ENCODE data around the gene AKAP8L. TPM values are rescaled to one million over a fixed set of nuclear protein-coding genes. Genes with fewer than 3 reads are reported as not detected.

Gene AKAP8L
- total and polyA plus RNA-seq, 11 donors, result 43.3 to 72.2 (median 60.1) TPM

- Histone ChIP-seq H3K9me3 (no peaks in the 10 kb centered on the region), H3K27ac (no peak overlapping the region), H3K36me3 (peaks cover 0 to 23% (median 0%) of the 10 kb centered on the region in 9 donors), H3K4me1 (peaks cover 3 to 30% (median 12%) of the 10 kb centered on the region in 12 donors), H3K4me3 (no peak overlapping the region), H3K27me3 (peaks cover 12 to 46% (median 27%) of the 10 kb centered on the region in 9 donors)
- WGBS, 4 donors, result 88 to 93% (median 91%) methylated on average over 9 of the region's 9 CpGs
- DNase-seq (no peak), ATAC-seq (no peak)
- intact Hi-C loops (cut with DNase I), result loop anchor here in 6 of 10 donors (5.0 to 10.0 kb wide), 3 partner anchors 99 to 279 kb away; no protein-coding TSS in a partner anchor
- TF ChIP-seq, protein P1, sequence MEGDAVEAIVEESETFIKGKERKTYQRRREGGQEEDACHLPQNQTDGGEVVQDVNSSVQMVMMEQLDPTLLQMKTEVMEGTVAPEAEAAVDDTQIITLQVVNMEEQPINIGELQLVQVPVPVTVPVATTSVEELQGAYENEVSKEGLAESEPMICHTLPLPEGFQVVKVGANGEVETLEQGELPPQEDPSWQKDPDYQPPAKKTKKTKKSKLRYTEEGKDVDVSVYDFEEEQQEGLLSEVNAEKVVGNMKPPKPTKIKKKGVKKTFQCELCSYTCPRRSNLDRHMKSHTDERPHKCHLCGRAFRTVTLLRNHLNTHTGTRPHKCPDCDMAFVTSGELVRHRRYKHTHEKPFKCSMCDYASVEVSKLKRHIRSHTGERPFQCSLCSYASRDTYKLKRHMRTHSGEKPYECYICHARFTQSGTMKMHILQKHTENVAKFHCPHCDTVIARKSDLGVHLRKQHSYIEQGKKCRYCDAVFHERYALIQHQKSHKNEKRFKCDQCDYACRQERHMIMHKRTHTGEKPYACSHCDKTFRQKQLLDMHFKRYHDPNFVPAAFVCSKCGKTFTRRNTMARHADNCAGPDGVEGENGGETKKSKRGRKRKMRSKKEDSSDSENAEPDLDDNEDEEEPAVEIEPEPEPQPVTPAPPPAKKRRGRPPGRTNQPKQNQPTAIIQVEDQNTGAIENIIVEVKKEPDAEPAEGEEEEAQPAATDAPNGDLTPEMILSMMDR (IDR thresholded peaks at IDR 0.05), result no peak
- TF ChIP-seq POLR2A (IDR thresholded peaks at IDR 0.05), result no peak
Measured at GRCh38 chr19:15455996-15456395, 37.2 kb upstream of the AKAP8L start.

- intact Hi-C loops (cut with DNase I), result loop anchor here in 6 of 10 donors (2.0 to 10.0 kb wide), 6 partner anchors 77 to 189 kb away; partner anchors contain the start of genes AKAP8 (in 1 of the 6) and BRD4 (in 1 of the 6)
- peaks cover 12 to 46% (median 27%) of the 10 kb centered on the region in 9 donors for H3K27me3 ChIP-seq
- DNase-seq (peak in 1 of 5 donors; percentile 10), ATAC-seq (no peak)
- H3K36me3 ChIP-seq, result peaks cover 0 to 23% (median 0%) of the 10 kb centered on the region in 9 donors
- H3K27ac ChIP-seq, result no peak overlapping the region
- no peak for TF ChIP-seq POLR2A (IDR thresholded peaks at IDR 0.05)
- TF ChIP-seq, protein P1 (IDR thresholded peaks at IDR 0.05), result peak in 4 of 12 donors; percentile 9 to 15 (median 13)
- H3K4me3 ChIP-seq, result no peak overlapping the region
- 79 to 86% (median 82%) methylated on average over 15 to 17 of the region's 17 CpGs for WGBS, 4 donors
- H3K9me3 ChIP-seq, result no peaks in the 10 kb centered on the region
- H3K4me1 ChIP-seq, result peaks cover 3 to 33% (median 14%) of the 10 kb centered on the region in 12 donors
Measured at GRCh38 chr19:15453906-15454860, 35.4 kb upstream of the AKAP8L start.

GRCh38 chr19:15453091-15453578, 34.3 kb upstream of the AKAP8L start:
- Histone ChIP-seq H3K4me3 (peak overlapping the region; percentile 21 to 65 (median 52)), H3K27ac (peak overlapping the region in 11 of 12 donors; percentile 44 to 81 (median 60))
- DNase-seq, result peak in 3 of 5 donors; percentile 11 to 71 (median 55)

More at GRCh38 chr19:15453091-15453578, 34.3 kb upstream of the AKAP8L start:
- ATAC-seq, result peak in 2 of 4 donors; percentile 4 to 45
- 3 to 11% (median 8%) methylated on average over 15 to 44 of the region's 44 CpGs for WGBS, 4 donors
- Histone ChIP-seq H3K27me3 (peaks cover 9 to 42% (median 26%) of the 10 kb centered on the region in 9 donors), H3K4me1 (peaks cover 3 to 38% (median 22%) of the 10 kb centered on the region in 12 donors), H3K36me3 (peaks cover 0 to 18% (median 0%) of the 10 kb centered on the region in 9 donors), H3K9me3 (no peaks in the 10 kb centered on the region)
- intact Hi-C loops (cut with DNase I), result loop anchor here in 6 of 10 donors (2.0 to 10.0 kb wide), 6 partner anchors 76 to 188 kb away; partner anchors contain the start of genes AKAP8 (in 1 of the 6) and BRD4 (in 1 of the 6)
- TF ChIP-seq, protein P1 (IDR thresholded peaks at IDR 0.05), result peak in 11 of 12 donors; percentile 11 to 50 (median 30)
- no peak for TF ChIP-seq POLR2A (IDR thresholded peaks at IDR 0.05)

Data from heart left ventricle (tissue), 16 donors.